Left colon (tissue), 2 donors: Measurements from ENCODE around the gene GPN2. TPM values are rescaled to one million over a fixed set of nuclear protein-coding genes. Genes with fewer than 3 reads are reported as not detected.
"Not testable (repeated sequence)": the region's sequence is repeated elsewhere in the genome, so short reads cannot be mapped to it uniquely, and the experiment has no call there.

Source experiments
- ATAC-seq: fragments of 200-7000 bp; cut with Tn5 transposase; one replicate; pipeline ENCODE4 v1.9.1; 2020; ENCODE audit warnings: mild to moderate bottlenecking, moderate library complexity
- DNase-seq, 2 donors: peaks; one replicate each; pipeline ENCODE4 v3.0.0-alpha.2; 2020
- intact Hi-C, 2 donors: fragments of 100-400 bp; cut with DNase I in 1 of 2; cut with micrococcal nuclease in 1 of 2; formaldehyde crosslinking; loops; one replicate each; pipeline versions ENCODE4 v1.11.2 to v1.14.0; 2022; cut with DNase I, micrococcal nuclease
- total RNA-seq, 2 donors: library from RNA; stranded (reverse); fragmentation: NEBNext Ultra II Directional; extraction: Animal tissue kit (Norgen Biotek cat#: 25700); gene quantifications; one replicate each; pipeline ENCODE4 v1.2.1, GENCODE V29; 2021
- donor health status: DM: no; HTN: no; CAD: no.
- donor health status: DM: yes; HTN: yes; CAD: no.

GPN2 gene
- total RNA-seq, 2 donors from 2014 or later: 33.8 to 38.8 TPM

GRCh38 chr1:26844424-26845196, 45.5 kb downstream of the GPN2 start:
- intact Hi-C loops: no loop called here
- ATAC-seq (no peak), DNase-seq (no peak)

GRCh38 chr1:26839779-26840178, 50.3 kb downstream of the GPN2 start:
- no peak for ATAC-seq
- no peak for DNase-seq
- intact Hi-C loops: no loop called here

GRCh38 chr1:26839339-26839722, 50.8 kb downstream of the GPN2 start:
- no peak for ATAC-seq
- intact Hi-C loops: no loop called here
- DNase-seq: no peak

- ATAC-seq: peak; percentile 47
- DNase-seq: peak; percentile 39 to 60
- intact Hi-C loops: no loop called here
These were observed 51.4 kb downstream of the GPN2 start for GRCh38 chr1:26838474-26839338.

GRCh38 chr1:26837665-26838064, 52.4 kb downstream of the GPN2 start:
- intact Hi-C loops, DNase-seq, ATAC-seq: not testable (repeated sequence)

- DNase-seq: peak; percentile 66 to 71
- intact Hi-C loops: no loop called here
- peak; percentile 52 for ATAC-seq
These were observed 56.4 kb downstream of the GPN2 start for GRCh38 chr1:26833432-26834405.

- DNase-seq (no peak), ATAC-seq (no peak)
- intact Hi-C loops: no loop called here
These were observed 57.7 kb downstream of the GPN2 start for GRCh38 chr1:26832249-26832960.

GRCh38 chr1:26831546-26832248, 58.4 kb downstream of the GPN2 start:
- intact Hi-C loops: no loop called here
- ATAC-seq: no peak
- DNase-seq: no peak

- ATAC-seq (no peak), DNase-seq (no peak)
- intact Hi-C loops: no loop called here
These were observed 59.0 kb downstream of the GPN2 start for GRCh38 chr1:26831059-26831458.

- intact Hi-C loops: no loop called here
- DNase-seq: no peak
- no peak for ATAC-seq
These were observed 60.7 kb downstream of the GPN2 start for GRCh38 chr1:26829184-26829911.

- ATAC-seq (no peak), DNase-seq (no peak)
- intact Hi-C loops: no loop called here
These were observed 61.6 kb downstream of the GPN2 start for GRCh38 chr1:26828411-26828991.

GRCh38 chr1:26827663-26828062, 62.4 kb downstream of the GPN2 start:
- ATAC-seq (no peak), DNase-seq (no peak)
- intact Hi-C loops: no loop called here

GRCh38 chr1:26827106-26827604, 62.9 kb downstream of the GPN2 start:
- DNase-seq: no peak
- ATAC-seq: peak; percentile 1
- intact Hi-C loops: no loop called here

GRCh38 chr1:26826261-26827105, 63.6 kb downstream of the GPN2 start, which contains the start of gene ZDHHC18:
Gene ZDHHC18 (plus strand): TSS chr1:26826688. CDS start chr1:26826805, 117 bp downstream.
- intact Hi-C loops: no loop called here
- ATAC-seq: peak; percentile 84

More at GRCh38 chr1:26826261-26827105, 63.6 kb downstream of the GPN2 start, which contains the start of gene ZDHHC18:
- DNase-seq: peak; percentile 77 to 81
